Lung (tissue), 12 donors: ENCODE data around the gene GALNT16. TPM values are rescaled to one million over a fixed set of nuclear protein-coding genes. Genes with fewer than 3 reads are reported as not detected.

Experiments
- ATAC-seq: fragments of 200-7000 bp; cut with Tn5 transposase; one replicate; pipeline ENCODE4 v1.9.1; 2020; ENCODE audit warnings: moderate number of reproducible peaks; ENCODE audit not compliant: insufficient read depth, low FRiP score
- DNase-seq, 3 donors: peaks; one replicate each; pipeline ENCODE4 v3.0.0-alpha.2; 2013 to 2017
- H3K27ac ChIP-seq, 2 donors: one replicate each; pipeline ENCODE4 v1.5.1; 2013; ENCODE audit warnings: mild to moderate bottlenecking in 2 of 2, moderate library complexity in 2 of 2, control low read depth in 1 of 2, inconsistent platforms in 1 of 2, low read depth in 1 of 2, low read length in 1 of 2
- H3K27me3 ChIP-seq, 3 donors: one replicate each; pipeline ENCODE4 v1.5.1; 2013; ENCODE audit warnings: low read length in 2 of 3; ENCODE audit not compliant: control insufficient read depth in 3 of 3, insufficient read depth in 3 of 3
- H3K36me3 ChIP-seq, 4 donors: one replicate each; pipeline ENCODE4 v1.5.1; 2013; ENCODE audit warnings: low read length in 4 of 4, mild to moderate bottlenecking in 1 of 4, moderate library complexity in 1 of 4; ENCODE audit not compliant: control insufficient read depth in 4 of 4, insufficient read depth in 4 of 4
- H3K4me1 ChIP-seq, 5 donors: one replicate each; pipeline ENCODE4 v1.5.1; 2013; ENCODE audit warnings: low read length in 5 of 5, mild to moderate bottlenecking in 2 of 5, moderate library complexity in 1 of 5; ENCODE audit not compliant: control insufficient read depth in 5 of 5, insufficient read depth in 5 of 5
- H3K4me3 ChIP-seq: one replicate; pipeline ENCODE4 v1.5.1; 2013; ENCODE audit warnings: mild to moderate bottlenecking, control low read depth, moderate library complexity
- H3K9ac ChIP-seq, 2 donors: one replicate each; pipeline ENCODE4 v1.5.1; 2013; ENCODE audit warnings: low read length in 2 of 2, control low read depth in 1 of 2; ENCODE audit not compliant: insufficient read depth in 1 of 2
- H3K9me3 ChIP-seq, 4 donors: one replicate each; pipeline ENCODE4 v1.5.1; 2013; ENCODE audit warnings: low read length in 3 of 4, mild to moderate bottlenecking in 1 of 4, moderate library complexity in 1 of 4; ENCODE audit not compliant: control insufficient read depth in 4 of 4, insufficient read depth in 3 of 4
- CTCF ChIP-seq: IDR thresholded peaks from 2 replicates; pipeline ENCODE4 v1.5.1; 2012; ENCODE audit warnings: mild to moderate bottlenecking; ENCODE audit errors: control extremely low read depth, extremely low read depth
- WGBS, 2 donors: extraction: QIAGEN DNeasy Blood & Tissue Kit; methylation state at CpG; one replicate each; pipeline ENCODE4 v1.1.7; 2013; 5-methylcytosine and 5-hydroxymethylcytosine counted together
- polyA plus RNA-seq, 2 donors: library from polyadenylated mRNA; stranded (reverse); fragments of 200-250 nt; gene quantifications; one replicate each; pipeline ENCODE4 v1.2.1, GENCODE V29; 2013
- total RNA-seq, 2 donors: library from RNA; depleted of rRNA in 1 of 2; stranded (reverse); fragments of >200 nt in 1 of 2; gene quantifications; one replicate each; pipeline ENCODE4 v1.2.1, GENCODE V29; 2014 to 2021
- donor health status: control.
- donor health status: control.
- donor health status: Bipolar disorder and iron deficiency.
- donor health status: healthy.
- donor health status: DM: yes; HTN: yes; CAD: no.

GALNT16 gene
- total and polyA plus RNA-seq, 4 donors, result 0.27 to 4.1 (median 1.4) TPM

- 84 to 92% methylated on average over 3 of the region's 3 CpGs for WGBS, 2 donors
- no peaks in the 10 kb centered on the region for H3K9me3 ChIP-seq
- H3K27ac ChIP-seq, result no peak overlapping the region
- no peak for TF ChIP-seq CTCF
- no peaks in the 10 kb centered on the region for H3K36me3 ChIP-seq
- peaks cover 0 to 7% (median 0%) of the 10 kb centered on the region in 5 donors for H3K4me1 ChIP-seq
- H3K4me3 ChIP-seq, result no peak overlapping the region
- no peak for ATAC-seq
- no peak for DNase-seq
- no peak overlapping the region for H3K9ac ChIP-seq
- no peaks in the 10 kb centered on the region for H3K27me3 ChIP-seq
Observed at GRCh38 chr14:69353168-69353567, 93.2 kb downstream of the GALNT16 start.

GRCh38 chr14:69354383-69355153, 94.6 kb downstream of the GALNT16 start:
- Histone ChIP-seq H3K4me1 (peaks cover 0 to 7% (median 0%) of the 10 kb centered on the region in 5 donors), H3K9ac (no peak overlapping the region), H3K9me3 (peaks cover 0 to 2% (median 0%) of the 10 kb centered on the region in 4 donors), H3K27me3 (no peaks in the 10 kb centered on the region), H3K27ac (no peak overlapping the region), H3K36me3 (no peaks in the 10 kb centered on the region), H3K4me3 (no peak overlapping the region)
- no peak for ATAC-seq
- WGBS, 2 donors, result 59 to 79% methylated on average over 11 of the region's 11 CpGs
- no peak for DNase-seq
- no peak for TF ChIP-seq CTCF

- ATAC-seq (no peak), DNase-seq (no peak)
- Histone ChIP-seq H3K4me1 (peaks cover 0 to 7% (median 0%) of the 10 kb centered on the region in 5 donors), H3K27ac (peak overlapping the region in 1 of 2 donors; percentile 17), H3K9ac (no peak overlapping the region), H3K27me3 (no peaks in the 10 kb centered on the region), H3K4me3 (no peak overlapping the region), H3K9me3 (peaks cover 0 to 2% (median 0%) of the 10 kb centered on the region in 4 donors), H3K36me3 (no peaks in the 10 kb centered on the region)
- no peak for TF ChIP-seq CTCF
- WGBS, 2 donors, result 93 to 95% methylated on average over 6 of the region's 6 CpGs
Observed at GRCh38 chr14:69355154-69355597, 95.2 kb downstream of the GALNT16 start.
